Body of pancreas (tissue), 4 donors: ENCODE measurements around the gene SYNE2. TPM values are rescaled to one million over a fixed set of nuclear protein-coding genes. Genes with fewer than 3 reads are reported as not detected.

Source experiments
- ATAC-seq: fragments of 150-250 bp; one replicate; pipeline ENCODE4 v1.9.1; 2016
- DNase-seq, 4 donors: peaks; one replicate each; pipeline ENCODE4 v3.0.0-alpha.2; 2019
- H3K27ac ChIP-seq, 4 donors: fragments of 200-600 bp; sonication (generic); 1 replicate in 3 of 4; 2 replicates in 1 of 4; pipeline versions ENCODE4 v1.5.1 to v1.6.1; 2016 to 2019; ENCODE audit warnings: mild to moderate bottlenecking in 1 of 4, mixed read lengths in 1 of 4, moderate library complexity in 1 of 4
- H3K27me3 ChIP-seq, 2 donors: fragments of 200-600 bp; sonication (generic); one replicate each; pipeline ENCODE4 v1.6.0; 2016; ENCODE audit warnings: mild to moderate bottlenecking in 1 of 2
- H3K36me3 ChIP-seq, 2 donors: fragments of 200-600 bp; sonication (generic); replicated peaks in 1 of 2; 2 replicates each; pipeline ENCODE4 v1.5.1; 2016; ENCODE audit warnings: low read depth in 2 of 2; ENCODE audit not compliant: insufficient read depth in 1 of 2
- H3K4me1 ChIP-seq: fragments of 200-600 bp; sonication (generic); one replicate; pipeline ENCODE4 v1.6.0; 2016
- H3K4me3 ChIP-seq, 2 donors: fragments of 200-600 bp; sonication (generic); 1 replicate in 1 of 2; 2 replicates in 1 of 2; pipeline ENCODE4 v1.5.1; 2016 to 2019
- H3K9me3 ChIP-seq, 3 donors: fragments of 200-600 bp; sonication (generic); 1 replicate in 2 of 3; 2 replicates in 1 of 3; pipeline ENCODE4 v1.5.1; 2016
- CTCF ChIP-seq, 7 experiments: fragments of 450-650 bp in 4 of 7; fragments of 200-600 bp in 3 of 7; sonication (generic) in 3 of 7; IDR thresholded peaks; one replicate each; pipeline ENCODE4 v1.5.1; 2016 to 2019; ENCODE audit warnings: antibody characterized with exemption in 7 of 7
- POLR2A ChIP-seq, 3 donors: fragments of 450-650 bp; IDR thresholded peaks; one replicate each; pipeline ENCODE4 v1.6.1; 2016; ENCODE audit warnings: antibody characterized with exemption in 3 of 3, mild to moderate bottlenecking in 2 of 3
- WGBS, 2 donors: methylation state at CpG; one replicate each; pipeline ENCODE4 v1.1.5; 2017; 5-methylcytosine and 5-hydroxymethylcytosine counted together
- intact Hi-C: fragments of 100-400 bp; cut with DNase I; formaldehyde crosslinking; loops from one replicate; pipeline ENCODE4 v1.15.1; 2023
- total RNA-seq, 2 donors: library from RNA; depleted of rRNA; stranded (reverse); fragments of >200 nt; gene quantifications; one replicate each; pipeline ENCODE4 v1.1.0, GENCODE V29; 2016

SYNE2 gene
- total RNA-seq, 2 donors from 2014 or later, result 163 to 240 TPM

- H3K9me3 ChIP-seq, result peaks cover 0 to 5% (median 0%) of the 10 kb centered on the region in 3 donors
- H3K27ac ChIP-seq, result no peak overlapping the region
- no peaks in the 10 kb centered on the region for H3K27me3 ChIP-seq
- intact Hi-C loops, result no loop called here
- DNase-seq (peak in 1 of 4 donors; percentile 26), ATAC-seq (no peak)
- no peaks in the 10 kb centered on the region for H3K4me1 ChIP-seq
- H3K36me3 ChIP-seq, result no peaks in the 10 kb centered on the region
- H3K4me3 ChIP-seq, result no peak overlapping the region
- WGBS, 2 donors, result 15 to 23% methylated on average over 1 of the region's 1 CpG
- TF ChIP-seq CTCF (IDR thresholded peaks at IDR 0.05), result no peak
- TF ChIP-seq POLR2A (IDR thresholded peaks at IDR 0.05), result no peak
Observed at GRCh38 chr14:63840981-63841380, 11.8 kb upstream of the SYNE2 start.

- no peaks in the 10 kb centered on the region for H3K4me1 ChIP-seq
- H3K27me3 ChIP-seq, result no peaks in the 10 kb centered on the region
- no peak overlapping the region for H3K4me3 ChIP-seq
- H3K27ac ChIP-seq, result no peak overlapping the region
- WGBS, 2 donors, result 84 to 91% methylated on average over 3 of the region's 3 CpGs
- no peaks in the 10 kb centered on the region for H3K36me3 ChIP-seq
- H3K9me3 ChIP-seq, result peaks cover 0 to 5% (median 0%) of the 10 kb centered on the region in 3 donors
- ATAC-seq (no peak), DNase-seq (no peak)
- TF ChIP-seq CTCF (IDR thresholded peaks at IDR 0.05), result no peak
- TF ChIP-seq POLR2A (IDR thresholded peaks at IDR 0.05), result no peak
- intact Hi-C loops, result no loop called here
Observed at GRCh38 chr14:63843796-63844195, 9.0 kb upstream of the SYNE2 start.

DNA sequence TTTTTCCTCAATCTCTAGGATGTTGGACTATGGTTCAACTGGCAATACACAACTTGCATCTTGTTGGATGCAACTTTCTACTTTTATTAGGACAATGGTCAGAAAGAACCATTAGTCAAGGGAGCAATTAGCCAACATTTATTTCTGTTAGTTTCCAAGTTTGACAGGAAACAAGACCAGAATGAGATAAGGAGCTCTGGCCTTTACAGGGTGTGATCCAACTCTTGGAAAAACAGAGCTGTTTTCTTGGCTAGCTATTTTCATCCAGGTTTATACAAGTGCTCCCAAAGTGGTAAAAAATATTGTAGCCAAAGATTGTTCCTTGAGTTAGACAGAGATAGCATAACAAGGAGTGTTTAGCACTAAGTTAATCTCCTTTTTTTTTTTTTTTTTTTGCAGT, 3.9 kb upstream of the SYNE2 start:
- Histone ChIP-seq H3K4me1 (peaks cover 5% of the 10 kb centered on the region), H3K36me3 (no peaks in the 10 kb centered on the region), H3K4me3 (no peak overlapping the region), H3K9me3 (no peaks in the 10 kb centered on the region), H3K27ac (no peak overlapping the region), H3K27me3 (no peaks in the 10 kb centered on the region)
- DNase-seq (no peak), ATAC-seq (no peak)
- intact Hi-C loops, result no loop called here
- TF ChIP-seq POLR2A (IDR thresholded peaks at IDR 0.05), result no peak
- TF ChIP-seq CTCF (IDR thresholded peaks at IDR 0.05), result no peak

- H3K27ac ChIP-seq, result peak overlapping the region; percentile 70 to 96 (median 92)
- DNase-seq (peak in 2 of 4 donors; percentile 10 to 31), ATAC-seq (peak; percentile 15)
- WGBS, 2 donors, result 8 to 13% methylated on average over 13 to 18 of the region's 18 CpGs
- peak overlapping the region in 1 of 2 donors; percentile 72 for H3K4me3 ChIP-seq
- no peaks in the 10 kb centered on the region for H3K36me3 ChIP-seq
- TF ChIP-seq CTCF (IDR thresholded peaks at IDR 0.05) (no peak), POLR2A (IDR thresholded peaks at IDR 0.05) (no peak)
- intact Hi-C loops, result loop anchor here (10.0 kb wide), 1 partner anchor 52 kb away; no protein-coding TSS in a partner anchor
- no peaks in the 10 kb centered on the region for H3K9me3 ChIP-seq
- peaks cover 26% of the 10 kb centered on the region for H3K4me1 ChIP-seq
- H3K27me3 ChIP-seq, result no peaks in the 10 kb centered on the region
Observed at GRCh38 chr14:63852271-63852816, 460 bp upstream of the SYNE2 start.

DNA sequence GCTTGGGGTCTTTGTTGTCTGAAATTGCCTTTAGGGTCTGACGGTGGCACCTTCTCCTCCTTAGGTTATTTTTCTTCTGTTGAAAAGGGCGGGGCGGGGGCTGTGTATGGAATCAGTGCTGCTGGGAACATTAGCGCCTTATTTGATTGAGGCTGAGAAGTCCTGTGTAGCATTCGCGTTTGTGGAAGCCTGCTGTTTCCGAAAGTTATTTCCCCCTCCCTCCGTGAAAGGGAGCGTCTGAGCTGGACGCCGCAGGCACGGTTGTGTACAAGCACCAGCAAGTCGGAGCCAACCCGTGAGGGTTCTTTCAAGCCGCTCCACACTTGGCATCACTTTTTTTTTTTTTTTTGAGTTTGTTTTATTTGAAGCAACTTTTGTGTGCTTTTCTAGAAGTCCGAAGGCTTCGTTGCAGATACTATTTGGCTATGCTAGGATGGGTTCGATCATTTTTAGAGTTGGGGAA, 1.1 kb downstream of the SYNE2 start:
- intact Hi-C loops, result loop anchor here (10.0 kb wide), 1 partner anchor 51 kb away; no protein-coding TSS in a partner anchor
- peak overlapping the region; percentile 70 to 96 (median 92) for H3K27ac ChIP-seq
- 0 to 1% methylated on average over 18 of the region's 18 CpGs for WGBS, 2 donors
- TF ChIP-seq POLR2A (IDR thresholded peaks at IDR 0.05) (peak in 2 of 3 donors; percentile 16 to 24), CTCF (IDR thresholded peaks at IDR 0.05) (no peak)
- peaks cover 30% of the 10 kb centered on the region for H3K4me1 ChIP-seq
- peak overlapping the region; percentile 72 for H3K4me3 ChIP-seq
- H3K27me3 ChIP-seq, result no peaks in the 10 kb centered on the region
- no peaks in the 10 kb centered on the region for H3K36me3 ChIP-seq
- DNase-seq (peak; percentile 48 to 69 (median 64)), ATAC-seq (peak; percentile 49)
- no peaks in the 10 kb centered on the region for H3K9me3 ChIP-seq
